K562 (cell line): Measurements from ENCODE around the gene FXYD4. TPM values are rescaled to one million over a fixed set of nuclear protein-coding genes. Genes with fewer than 3 reads are reported as not detected.

Source experiments
- ARNT ChIP-seq, 2 experiments: fragments of 450-650 bp; IDR thresholded peaks; 2 replicates each; pipeline ENCODE4 v1.6.1; 2016; ENCODE audit warnings: mild to moderate bottlenecking in 1 of 2
- ATF4 ChIP-seq: fragments of 450-650 bp; formaldehyde crosslinking; IDR thresholded peaks from 2 replicates; pipeline ENCODE4 v1.4.0; 2022; ENCODE audit warnings: mild to moderate bottlenecking, moderate library complexity
- DMBX1 ChIP-seq: fragments of 250-450 bp; sonication (Bioruptor Pico); IDR thresholded peaks from 2 replicates; pipeline ENCODE4 v1.8.0; 2022; ENCODE audit warnings: inconsistent platforms, mild to moderate bottlenecking, moderate library complexity, borderline replicate concordance
- E2F6 ChIP-seq, 2 experiments: IDR thresholded peaks; 2 replicates each; pipeline ENCODE4 v1.6.1; 2011; ENCODE audit warnings: borderline replicate concordance in 1 of 2, control low read depth in 1 of 2, low read depth in 1 of 2, low read length in 1 of 2, mild to moderate bottlenecking in 1 of 2, mixed read lengths in 1 of 2, moderate library complexity in 1 of 2; ENCODE audit not compliant: insufficient read depth in 1 of 2, insufficient read length in 1 of 2, poor library complexity in 1 of 2, severe bottlenecking in 1 of 2; ENCODE audit errors: extremely low read depth in 1 of 2
- E2F8 ChIP-seq: fragments of 450-650 bp; IDR thresholded peaks from 2 replicates; pipeline ENCODE4 v1.7.1; 2018; ENCODE audit warnings: mild to moderate bottlenecking, low read depth; ENCODE audit not compliant: partially characterized antibody
- ELF1 ChIP-seq: fragments of 200-800 bp; sonication (Bioruptor generic); IDR thresholded peaks from 2 replicates; pipeline ENCODE4 v1.6.1; 2016; ENCODE audit warnings: missing genetic modification characterization, missing compliant biosample characterization
- ELK1 ChIP-seq: sonication (generic); formaldehyde crosslinking; IDR thresholded peaks from 2 replicates; pipeline ENCODE4 v1.8.1; 2022; ENCODE audit warnings: missing genetic modification reagents
- HCFC1 ChIP-seq: IDR thresholded peaks from 2 replicates; pipeline ENCODE4 v1.6.1; 2012; ENCODE audit warnings: low read depth, low read length, improper control_type of control experiment
- IRF9 ChIP-seq: fragments of 450-650 bp; IDR thresholded peaks from 2 replicates; pipeline ENCODE4 v1.6.1; 2016; ENCODE audit warnings: missing biosample characterization, missing genetic modification characterization
- KDM1A ChIP-seq, 2 experiments: fragments of 450-650 bp; IDR thresholded peaks; 2 replicates each; pipeline ENCODE4 v1.6.1; 2016; ENCODE audit warnings: mild to moderate bottlenecking in 2 of 2
- PKNOX1 ChIP-seq: fragments of 450-650 bp; IDR thresholded peaks from 2 replicates; pipeline ENCODE4 v1.6.1; 2016
- SUPT5H ChIP-seq: fragments of 450-650 bp; IDR thresholded peaks from 2 replicates; pipeline ENCODE4 v1.6.1; 2016
- TCF15 ChIP-seq: fragments of 250-450 bp; sonication (Bioruptor Pico); IDR thresholded peaks from 2 replicates; pipeline ENCODE4 v1.8.0; 2022; ENCODE audit warnings: moderate library complexity, mild to moderate bottlenecking, inconsistent platforms
- ZBTB43 ChIP-seq: sonication (generic); formaldehyde crosslinking; IDR thresholded peaks from 2 replicates; pipeline ENCODE4 v1.8.0; 2023; ENCODE audit warnings: mild to moderate bottlenecking, missing genetic modification reagents
- ZNF589 ChIP-seq: fragments of 200-800 bp; sonication (Bioruptor generic); IDR thresholded peaks from 2 replicates; pipeline ENCODE4 v1.6.1; 2016; ENCODE audit warnings: low read depth, missing genetic modification characterization, missing compliant biosample characterization
- ZNF699 ChIP-seq: fragments of 250-450 bp; sonication (Bioruptor Pico); IDR thresholded peaks from 2 replicates; pipeline ENCODE4 v1.8.0; 2021; ENCODE audit warnings: mild to moderate bottlenecking, moderate library complexity; ENCODE audit not compliant: insufficient replicate concordance
- polyA plus RNA-seq, 8 experiments: library from polyadenylated mRNA; depleted of rRNA in 4 of 8; stranded (reverse) in 5 of 8; unstranded in 3 of 8; fragments of >200 nt; fragmentation: Nextera tagmentation in 2 of 8; fragmentation: Illumina TruSeq in 1 of 8; extraction: Ambion mirVana in 2 of 8; extraction: Trizol in 1 of 8; gene quantifications; 2 replicates each; pipeline versions ENCODE4 v1.2.1 to v1.2.3, GENCODE V29; 2011 to 2014; ENCODE audit warnings: inconsistent platforms in 1 of 8, missing spikeins in 1 of 8
- total RNA-seq, 7 experiments: library from RNA; depleted of rRNA in 6 of 7; stranded (reverse); fragments of >200 nt in 6 of 7; fragmentation: Illumina TruSeq in 2 of 7; extraction: Trizol in 2 of 7; gene quantifications; 2 replicates each; pipeline versions ENCODE4 v1.2.1 to v1.2.3, GENCODE V29; 2011 to 2021; ENCODE audit warnings: low replicate concordance in 1 of 7

Gene FXYD4
- total and polyA plus RNA-seq, 9 of the 15 experiments (the other 6 are each of a cell fraction or from before 2014, with no cell fraction given): not detected

- TF ChIP-seq TCF15 (CRISPR knock-in tag) (0 out of 2 replicates have a peak, but pooled peaks have one; percentile 24), ZNF589 (CRISPR knock-in tag) (no peak), ZNF699 (CRISPR knock-in tag) (no peak), ELK1 (CRISPR knock-in tag) (no peak), DMBX1 (CRISPR knock-in tag) (peak; percentile 58; the same call in 1 of the 2 replicates), SUPT5H (no peak), KDM1A (IDR thresholded peaks at IDR 0.05) (peak in 1 of 2 experiments; percentile 62; a peak in 2 of 4 replicates), IRF9 (tag) (peak; percentile 80), ZBTB43 (CRISPR knock-in tag) (no peak), ELF1 (tag) (no peak), ATF4 (CRISPR knock-in tag) (peak; percentile 97), E2F6 (IDR thresholded peaks at IDR 0.05; ENCODE audit: borderline replicate concordance in 1 of 2, extremely low read depth in 1 of 2, insufficient read depth in 1 of 2, insufficient read length in 1 of 2, low read depth in 1 of 2, low read length in 1 of 2, poor library complexity in 1 of 2, severe bottlenecking in 1 of 2) (no peak), E2F8 (peak; percentile 80), ARNT (IDR thresholded peaks at IDR 0.05) (peak in 1 of 2 experiments; percentile 57; a peak in 1 of 4 replicates), PKNOX1 (peak; percentile 4; the same call in 1 of the 2 replicates), HCFC1 (no peak)
These were observed 9.3 kb downstream of the FXYD4 start (continued) for GRCh38 chr10:43380610-43381222.
